A549 (cell line): ENCODE results near the gene C2orf68. TPM values are rescaled to one million over a fixed set of nuclear protein-coding genes. Genes with fewer than 3 reads are reported as not detected.
A peak's percentile ranks its signal among the peaks of the same experiment; 100 is the strongest.

ENCODE experiments used
- ATAC-seq, 2 experiments: fragments of 200-7000 bp in 1 of 2; fragments of >200 bp in 1 of 2; cut with Nextera tagmentation in 1 of 2; cut with Tn5 transposase in 1 of 2; 3 replicates each; pipeline versions ENCODE4 v1.8.0 to v1.9.1; 2018 to 2020; ENCODE audit warnings: mild to moderate bottlenecking in 1 of 2, moderate library complexity in 1 of 2
- CTCF ChIA-PET: fragments of 300-600 bp; sonication (Branson Sonifier 250); formaldehyde crosslinking; extraction: SDS; loops from one replicate; lab custom pipeline; 2021; ENCODE audit warnings: antibody characterized with exemption, inconsistent platforms; lab: Yijun Ruan, JAX
- POLR2A ChIA-PET: fragments of 350-600 bp; formaldehyde crosslinking; extraction: SDS; loops from one replicate; lab custom pipeline; 2021; ENCODE audit warnings: antibody characterized with exemption, inconsistent platforms; lab: Yijun Ruan, JAX
- DNase-seq, 2 experiments: peaks; one replicate each; pipeline versions ENCODE4 v3.0.0 to v3.0.0-alpha.2; 2011 to 2016; ENCODE audit warnings: low read depth in 1 of 2, low spot score in 1 of 2
- FAIRE-seq: peaks from 2 replicates; lab custom pipeline; 2011; peaks lifted over from hg19 to GRCh38; lab: Jason Lieb, UNC
- H3K27ac ChIP-seq, 2 experiments: fragments of >200 bp; sonication (Bioruptor Twin); formaldehyde crosslinking; 3 replicates each; pipeline ENCODE4 v1.5.1; 2016 to 2017
- H3K4me1 ChIP-seq: fragments of >200 bp; sonication (Bioruptor Twin); formaldehyde crosslinking; 3 replicates; pipeline ENCODE4 v1.6.1; 2016
- H3K4me2 ChIP-seq: fragments of >200 bp; sonication (Bioruptor Twin); formaldehyde crosslinking; 3 replicates; pipeline ENCODE4 v1.6.1; 2016
- H3K4me3 ChIP-seq: fragments of >200 bp; sonication (Bioruptor Twin); formaldehyde crosslinking; 3 replicates; pipeline ENCODE4 v1.5.1; 2016
- H3K9me3 ChIP-seq: fragments of >200 bp; sonication (Bioruptor Twin); formaldehyde crosslinking; 3 replicates; pipeline ENCODE4 v1.6.1; 2016
- CHD4 ChIP-seq: fragments of 200-600 bp; sonication (generic); IDR thresholded peaks from 2 replicates; pipeline ENCODE4 v1.6.1; 2016; ENCODE audit warnings: antibody characterized with exemption, mild to moderate bottlenecking, borderline replicate concordance
- E2F6 ChIP-seq: IDR thresholded peaks from 2 replicates; pipeline ENCODE4 v1.6.1; 2012; ENCODE audit warnings: low read depth, borderline replicate concordance
- EHMT2 ChIP-seq: fragments of 200-600 bp; sonication (generic); IDR thresholded peaks from 2 replicates; pipeline ENCODE4 v1.6.1; 2016; ENCODE audit warnings: antibody characterized with exemption, low read depth, mild to moderate bottlenecking, moderate library complexity
- EP300 ChIP-seq, 2 experiments: fragments of >200 bp; sonication (Bioruptor Twin); formaldehyde crosslinking; IDR thresholded peaks; 2 replicates in 1 of 2; 3 replicates in 1 of 2; pipeline ENCODE4 v1.6.1; 2016 to 2017
- ESRRA ChIP-seq: fragments of 150-350 bp; IDR thresholded peaks from 2 replicates; pipeline ENCODE4 v1.6.1; 2014; ENCODE audit warnings: mild to moderate bottlenecking, low read length, borderline replicate concordance
- FOSB ChIP-seq: fragments of 250-450 bp; sonication (Bioruptor Pico); IDR thresholded peaks from 2 replicates; pipeline ENCODE4 v1.5.0; 2020; ENCODE audit warnings: mild to moderate bottlenecking, moderate library complexity
- FOSL2 ChIP-seq, 2 experiments: fragments of 450-650 bp in 1 of 2; fragments of >200 bp in 1 of 2; sonication (Bioruptor Twin) in 1 of 2; formaldehyde crosslinking; IDR thresholded peaks; 2 replicates each; pipeline versions ENCODE4 v1.5.0 to v1.6.1; 2016 to 2020; ENCODE audit warnings: mild to moderate bottlenecking in 1 of 2, moderate library complexity in 1 of 2
- FOXS1 ChIP-seq: fragments of 250-450 bp; sonication (Bioruptor Pico); IDR thresholded peaks from 2 replicates; pipeline ENCODE4 v1.5.0; 2020; ENCODE audit warnings: mild to moderate bottlenecking, moderate library complexity
- HDAC2 ChIP-seq: fragments of 200-600 bp; sonication (generic); IDR thresholded peaks from 2 replicates; pipeline ENCODE4 v1.6.1; 2016
- HOXA7 ChIP-seq: fragments of 250-450 bp; sonication (Bioruptor Pico); IDR thresholded peaks from 2 replicates; pipeline ENCODE4 v1.5.0; 2020; ENCODE audit warnings: mild to moderate bottlenecking, moderate library complexity
- HOXB13 ChIP-seq: fragments of 250-450 bp; sonication (Bioruptor Pico); IDR thresholded peaks from 2 replicates; pipeline ENCODE4 v1.5.0; 2020; ENCODE audit warnings: low read depth, mild to moderate bottlenecking, moderate library complexity
- KDM5A ChIP-seq: fragments of 200-600 bp; sonication (generic); IDR thresholded peaks from 2 replicates; pipeline ENCODE4 v1.6.1; 2016; ENCODE audit warnings: antibody characterized with exemption, mild to moderate bottlenecking
- MAFK ChIP-seq: fragments of 450-650 bp; IDR thresholded peaks from 2 replicates; pipeline ENCODE4 v1.6.1; 2014; ENCODE audit not compliant: partially characterized antibody
- MYC ChIP-seq: IDR thresholded peaks from 2 replicates; pipeline ENCODE4 v1.6.1; 2012; ENCODE audit warnings: mild to moderate bottlenecking, inconsistent platforms, low read length, improper control_type of control experiment, borderline replicate concordance
- NPAS2 ChIP-seq: fragments of 250-450 bp; sonication (Bioruptor Pico); IDR thresholded peaks from 2 replicates; pipeline ENCODE4 v1.8.0; 2022; ENCODE audit warnings: mild to moderate bottlenecking, moderate library complexity, borderline replicate concordance
- PBX3 ChIP-seq: IDR thresholded peaks from 2 replicates; pipeline ENCODE4 v1.6.1; 2012
- POLR2A ChIP-seq: IDR thresholded peaks from 2 replicates; pipeline ENCODE4 v1.6.1; 2012; ENCODE audit warnings: mild to moderate bottlenecking, low read length
- POLR2AphosphoS2 ChIP-seq: conservative IDR thresholded peaks from 2 replicates; pipeline ENCODE4 v1.6.1; 2012; ENCODE audit warnings: low read length, improper control_type of control experiment, inconsistent platforms
- REST ChIP-seq: fragments of 200-600 bp; sonication (generic); IDR thresholded peaks from 2 replicates; pipeline ENCODE4 v1.6.1; 2016; ENCODE audit warnings: antibody characterized with exemption, mild to moderate bottlenecking, moderate library complexity
- SMC3 ChIP-seq: fragments of >200 bp; sonication (Bioruptor Twin); formaldehyde crosslinking; IDR thresholded peaks from 3 replicates; pipeline ENCODE4 v1.6.1; 2018; ENCODE audit warnings: inconsistent platforms
- TFCP2L1 ChIP-seq: fragments of 250-450 bp; sonication (Bioruptor Pico); IDR thresholded peaks from 2 replicates; pipeline ENCODE4 v1.5.0; 2021; ENCODE audit warnings: mild to moderate bottlenecking
- ZFP36 ChIP-seq: fragments of 450-650 bp; IDR thresholded peaks from 2 replicates; pipeline ENCODE4 v1.6.1; 2014; ENCODE audit warnings: borderline replicate concordance; ENCODE audit not compliant: partially characterized antibody
- ZNF302 ChIP-seq: fragments of 250-450 bp; sonication (Bioruptor Pico); IDR thresholded peaks from 2 replicates; pipeline ENCODE4 v1.9.0; 2021; ENCODE audit warnings: inconsistent platforms, mild to moderate bottlenecking, moderate library complexity
- ZSCAN20 ChIP-seq: fragments of 250-450 bp; sonication (Bioruptor Pico); IDR thresholded peaks from 2 replicates; pipeline ENCODE4 v1.8.0; 2022; ENCODE audit warnings: mild to moderate bottlenecking, moderate library complexity
- WGBS: methylation state at CpG from one replicate; pipeline ENCODE4 v1.1.6; 2017; ENCODE audit errors: missing lambda C conversion rate; 5-methylcytosine and 5-hydroxymethylcytosine counted together
- polyA plus RNA-seq, 4 experiments: library from polyadenylated mRNA; depleted of rRNA in 3 of 4; stranded (reverse); fragments of >200 nt; fragmentation: RNase III in 1 of 4; extraction: RNeasy Plus Mini Kit Qiagen cat#74134 plus additional on column Dnase treatment in 1 of 4; gene quantifications; 2 replicates in 3 of 4; 3 replicates in 1 of 4; pipeline ENCODE4 v1.2.3, GENCODE V29; 2011 to 2017
- TF ChIP-seq, protein P1 (sequence below): fragments of >200 bp; sonication (Bioruptor Twin); formaldehyde crosslinking; IDR thresholded peaks from 2 replicates; pipeline ENCODE4 v1.6.1; 2016
- TF ChIP-seq, protein P2 (sequence below): fragments of 450-650 bp; IDR thresholded peaks from 2 replicates; pipeline ENCODE4 v1.6.1; 2014; ENCODE audit warnings: antibody characterized with exemption

The C2orf68 gene
- polyA plus RNA-seq, 2 of the 4 experiments (the other 2 are of a cell fraction) = 25.9 to 48.3 TPM

GRCh38 chr2:85577386-85578242 is 34.3 kb downstream of the C2orf68 start, which contains the start of gene VAMP8:
VAMP8 (plus strand) TSS chr2:85577586; CDS start chr2:85577647, 61 bp downstream.
- WGBS = 58% methylated on average over 19 of the region's 19 CpGs
- POLR2A ChIA-PET = no interaction called here
- Histone ChIP-seq H3K4me2 (peak within 1 kb of the TSS; percentile 62), H3K4me3 (peak within 1 kb of the TSS; percentile 29)
- CTCF ChIA-PET = interaction anchor here (0.6 to 1.5 kb wide), 4 partner anchors 25 to 156 kb away, joined by 3 to 4 read pairs (median 3); partner anchors contain the start of gene USP39
- DNase-seq (peak in 1 of 2 experiments; percentile 40), FAIRE-seq (no peak), ATAC-seq (peak; percentile 60 to 79)
- peak; percentile 46 for TF ChIP-seq MAFK
- no peak for TF ChIP-seq E2F6
- TF ChIP-seq FOXS1 (CRISPR knock-in tag) = no peak
- TF ChIP-seq POLR2A = no peak
- TF ChIP-seq, all 56 proteins: peak for 1
- no peaks in the 10 kb centered on the region for H3K9me3 ChIP-seq
- H3K27ac ChIP-seq = peak within 1 kb of the TSS; percentile 52 to 65
- peaks cover 5% of the 10 kb centered on the region; the same call in 1 of the 3 replicates for H3K4me1 ChIP-seq

DNA sequence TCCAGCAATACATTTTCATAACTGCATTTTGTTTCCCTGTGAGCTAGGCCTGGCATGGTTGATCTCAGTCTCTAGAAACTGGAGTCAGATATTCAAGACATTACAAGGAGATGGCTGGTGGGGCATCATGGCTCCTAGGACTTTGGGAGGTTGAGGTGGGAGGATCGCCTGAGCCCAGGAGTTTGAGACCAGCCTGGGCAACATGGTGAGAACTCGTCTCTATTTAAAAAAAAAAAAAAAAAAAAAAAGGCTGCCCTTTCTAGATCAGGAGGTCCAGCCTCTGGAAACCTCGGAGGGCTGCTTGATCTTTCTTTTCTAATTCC is 34.8 kb downstream of the C2orf68 start:
- Histone ChIP-seq H3K4me2 (peak overlapping the region; percentile 62), H3K4me1 (peaks cover 5% of the 10 kb centered on the region; the same call in 1 of the 3 replicates), H3K9me3 (no peaks in the 10 kb centered on the region), H3K4me3 (no peak overlapping the region), H3K27ac (peak overlapping the region; percentile 52 to 65; a peak in 5 of 6 replicates)
- TF ChIP-seq PBX3 = no peak
- no peak for TF ChIP-seq TFCP2L1
- no peak for TF ChIP-seq HOXA7 (CRISPR knock-in tag)
- no peak for TF ChIP-seq MYC
- TF ChIP-seq FOSL2 (IDR thresholded peaks at IDR 0.05) = no peak
- no peak for TF ChIP-seq FOSL2 (CRISPR knock-in tag; IDR thresholded peaks at IDR 0.05)
- ChIA-PET POLR2A (no interaction called here), CTCF (interaction anchor here (0.6 to 1.5 kb wide), 4 partner anchors 14 to 156 kb away, joined by 3 to 4 read pairs (median 4); partner anchors contain the start of gene USP39)
- ATAC-seq = no peak
- no peak for DNase-seq
- no peak for FAIRE-seq
- WGBS = 64% methylated on average over 3 of the region's 3 CpGs

- Histone ChIP-seq H3K4me2 (no peak overlapping the region), H3K4me3 (no peak overlapping the region), H3K4me1 (peaks cover 5% of the 10 kb centered on the region; the same call in 1 of the 3 replicates), H3K27ac (no peak overlapping the region), H3K9me3 (no peaks in the 10 kb centered on the region)
- ChIA-PET CTCF (interaction anchor here (0.6 to 1.5 kb wide), 3 partner anchors 15 to 332 kb away, joined by 3 to 4 read pairs (median 3); no protein-coding TSS in a partner anchor), POLR2A (no interaction called here)
- 89% methylated on average over 8 of the region's 8 CpGs for WGBS
- DNase-seq = no peak
- no peak for ATAC-seq
- TF ChIP-seq ZNF302 (no peak), NPAS2 (no peak), REST (no peak), CHD4 (no peak), ESRRA (no peak), EHMT2 (no peak), HDAC2 (no peak), SMC3 (no peak), POLR2AphosphoS2 (no peak), KDM5A (no peak), EP300 (IDR thresholded peaks at IDR 0.05) (no peak), HOXB13 (CRISPR knock-in tag) (no peak), ZSCAN20 (CRISPR knock-in tag) (no peak), FOSB (CRISPR knock-in tag) (no peak), ZFP36 (no peak)
- TF ChIP-seq, protein P1, sequence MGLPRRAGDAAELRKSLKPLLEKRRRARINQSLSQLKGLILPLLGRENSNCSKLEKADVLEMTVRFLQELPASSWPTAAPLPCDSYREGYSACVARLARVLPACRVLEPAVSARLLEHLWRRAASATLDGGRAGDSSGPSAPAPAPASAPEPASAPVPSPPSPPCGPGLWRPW = no peak
- TF ChIP-seq, protein P2, sequence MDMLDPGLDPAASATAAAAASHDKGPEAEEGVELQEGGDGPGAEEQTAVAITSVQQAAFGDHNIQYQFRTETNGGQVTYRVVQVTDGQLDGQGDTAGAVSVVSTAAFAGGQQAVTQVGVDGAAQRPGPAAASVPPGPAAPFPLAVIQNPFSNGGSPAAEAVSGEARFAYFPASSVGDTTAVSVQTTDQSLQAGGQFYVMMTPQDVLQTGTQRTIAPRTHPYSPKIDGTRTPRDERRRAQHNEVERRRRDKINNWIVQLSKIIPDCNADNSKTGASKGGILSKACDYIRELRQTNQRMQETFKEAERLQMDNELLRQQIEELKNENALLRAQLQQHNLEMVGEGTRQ = no peak
- no peak for FAIRE-seq
Observed at GRCh38 chr2:85575739-85576138, 36.1 kb downstream of the C2orf68 start.
